Lower leg skin (tissue), 4 donors: ENCODE data around the gene ZFP91. TPM values are rescaled to one million over a fixed set of nuclear protein-coding genes. Genes with fewer than 3 reads are reported as not detected.

ENCODE experiments used
- DNase-seq, 2 donors: peaks; one replicate each; pipeline ENCODE4 v3.0.0-alpha.2; 2019; ENCODE audit warnings: low spot score in 2 of 2
- H3K4me3 ChIP-seq: fragments of 200-600 bp; sonication (generic); 2 replicates; pipeline ENCODE4 v1.5.1; 2017; ENCODE audit warnings: mild to moderate bottlenecking, low read depth; ENCODE audit not compliant: poor library complexity, severe bottlenecking
- POLR2A ChIP-seq, 2 donors: fragments of 450-650 bp; IDR thresholded peaks; one replicate each; pipeline ENCODE4 v1.6.1; 2016 to 2017; ENCODE audit warnings: antibody characterized with exemption in 2 of 2, mild to moderate bottlenecking in 1 of 2, moderate library complexity in 1 of 2
- WGBS, 2 donors: methylation state at CpG; one replicate each; pipeline ENCODE4 v1.1.5; 2018; 5-methylcytosine and 5-hydroxymethylcytosine counted together
- intact Hi-C: fragments of 100-400 bp; cut with DNase I; formaldehyde crosslinking; loops from one replicate; pipeline ENCODE4 v1.15.0; 2023; ENCODE audit warnings: low total_unique reads
- total RNA-seq, 4 donors: library from RNA; depleted of rRNA; stranded (reverse); fragments of >200 nt; gene quantifications; one replicate each; pipeline ENCODE4 v1.1.0, GENCODE V29; 2016
- TF ChIP-seq, protein P1 (sequence below), 3 donors: fragments of 450-650 bp; IDR thresholded peaks; one replicate each; pipeline ENCODE4 v1.5.1; 2016; ENCODE audit warnings: antibody characterized with exemption in 3 of 3, mild to moderate bottlenecking in 3 of 3, moderate library complexity in 2 of 3

The ZFP91 gene
- total RNA-seq, 4 donors from 2014 or later: 46.4 to 58.4 (median 51.7) TPM

DNA sequence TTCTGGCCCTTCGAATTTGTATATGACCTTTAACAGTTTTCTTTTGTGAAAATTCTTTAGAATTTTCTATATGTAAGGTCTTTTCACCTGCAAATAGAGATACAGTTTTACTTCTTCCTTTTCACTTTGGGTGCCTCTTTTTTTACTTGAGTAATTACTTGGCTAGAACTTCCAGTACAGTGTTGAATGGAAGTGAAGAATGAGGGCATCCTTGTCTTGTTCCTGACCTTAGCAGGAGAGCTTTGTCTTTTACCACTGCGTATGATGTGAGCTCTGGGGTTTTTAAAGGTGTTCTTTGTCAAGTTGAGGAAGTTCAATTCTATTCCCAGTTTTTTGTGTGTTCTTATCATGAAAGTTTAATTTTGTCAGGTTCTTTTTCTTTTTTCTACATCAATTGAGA is 21.6 kb downstream of the ZFP91 start:
- TF ChIP-seq POLR2A (IDR thresholded peaks at IDR 0.05): no peak
- TF ChIP-seq, protein P1, sequence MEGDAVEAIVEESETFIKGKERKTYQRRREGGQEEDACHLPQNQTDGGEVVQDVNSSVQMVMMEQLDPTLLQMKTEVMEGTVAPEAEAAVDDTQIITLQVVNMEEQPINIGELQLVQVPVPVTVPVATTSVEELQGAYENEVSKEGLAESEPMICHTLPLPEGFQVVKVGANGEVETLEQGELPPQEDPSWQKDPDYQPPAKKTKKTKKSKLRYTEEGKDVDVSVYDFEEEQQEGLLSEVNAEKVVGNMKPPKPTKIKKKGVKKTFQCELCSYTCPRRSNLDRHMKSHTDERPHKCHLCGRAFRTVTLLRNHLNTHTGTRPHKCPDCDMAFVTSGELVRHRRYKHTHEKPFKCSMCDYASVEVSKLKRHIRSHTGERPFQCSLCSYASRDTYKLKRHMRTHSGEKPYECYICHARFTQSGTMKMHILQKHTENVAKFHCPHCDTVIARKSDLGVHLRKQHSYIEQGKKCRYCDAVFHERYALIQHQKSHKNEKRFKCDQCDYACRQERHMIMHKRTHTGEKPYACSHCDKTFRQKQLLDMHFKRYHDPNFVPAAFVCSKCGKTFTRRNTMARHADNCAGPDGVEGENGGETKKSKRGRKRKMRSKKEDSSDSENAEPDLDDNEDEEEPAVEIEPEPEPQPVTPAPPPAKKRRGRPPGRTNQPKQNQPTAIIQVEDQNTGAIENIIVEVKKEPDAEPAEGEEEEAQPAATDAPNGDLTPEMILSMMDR (IDR thresholded peaks at IDR 0.05): no peak
- 89 to 96% methylated on average over 2 of the region's 2 CpGs for WGBS, 2 donors
- no peak overlapping the region for H3K4me3 ChIP-seq
- no peak for DNase-seq
- intact Hi-C loops: no loop called here

GRCh38 chr11:58606930-58607714 is 28.3 kb downstream of the ZFP91 start:
- TF ChIP-seq POLR2A (IDR thresholded peaks at IDR 0.05): no peak
- TF ChIP-seq, protein P1 (IDR thresholded peaks at IDR 0.05): no peak
- no peak for DNase-seq
- intact Hi-C loops: no loop called here
- H3K4me3 ChIP-seq: no peak overlapping the region
- WGBS, 2 donors: 85 to 90% methylated on average over 4 of the region's 4 CpGs

- TF ChIP-seq POLR2A (IDR thresholded peaks at IDR 0.05): no peak
- TF ChIP-seq, protein P1 (IDR thresholded peaks at IDR 0.05): no peak
- intact Hi-C loops: no loop called here
- no peak overlapping the region for H3K4me3 ChIP-seq
- DNase-seq: no peak
- WGBS, 2 donors: 94 to 95% methylated on average over 5 of the region's 5 CpGs
These were observed 29.5 kb downstream of the ZFP91 start for GRCh38 chr11:58608331-58608730.

DNA sequence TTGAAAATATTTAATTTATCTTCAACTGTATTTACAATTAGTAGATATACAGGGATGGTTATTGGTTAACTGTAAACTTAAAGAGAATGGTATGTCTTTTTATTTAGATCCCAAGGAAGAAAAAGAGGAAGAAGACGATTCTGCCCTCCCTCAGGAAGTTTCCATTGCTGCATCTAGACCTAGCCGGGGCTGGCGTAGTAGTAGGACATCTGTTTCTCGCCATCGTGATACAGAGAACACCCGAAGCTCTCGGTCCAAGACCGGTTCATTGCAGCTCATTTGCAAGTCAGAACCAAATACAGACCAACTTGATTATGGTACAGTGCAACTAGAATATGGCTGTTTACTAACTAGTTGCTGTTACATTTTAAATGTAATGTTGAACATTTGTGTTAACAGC is 30.9 kb downstream of the ZFP91 start:
- DNase-seq: no peak
- no peak for TF ChIP-seq POLR2A (IDR thresholded peaks at IDR 0.05)
- TF ChIP-seq, protein P1 (IDR thresholded peaks at IDR 0.05): no peak
- H3K4me3 ChIP-seq: no peak overlapping the region
- 72 to 87% methylated on average over 8 of the region's 8 CpGs for WGBS, 2 donors
- intact Hi-C loops: no loop called here

GRCh38 chr11:58613228-58613627 is 34.4 kb downstream of the ZFP91 start:
- intact Hi-C loops: no loop called here
- no peak for DNase-seq
- H3K4me3 ChIP-seq: no peak overlapping the region
- WGBS, 2 donors: 95 to 99% methylated on average over 2 of the region's 2 CpGs
- TF ChIP-seq, protein P1 (IDR thresholded peaks at IDR 0.05): no peak

DNA sequence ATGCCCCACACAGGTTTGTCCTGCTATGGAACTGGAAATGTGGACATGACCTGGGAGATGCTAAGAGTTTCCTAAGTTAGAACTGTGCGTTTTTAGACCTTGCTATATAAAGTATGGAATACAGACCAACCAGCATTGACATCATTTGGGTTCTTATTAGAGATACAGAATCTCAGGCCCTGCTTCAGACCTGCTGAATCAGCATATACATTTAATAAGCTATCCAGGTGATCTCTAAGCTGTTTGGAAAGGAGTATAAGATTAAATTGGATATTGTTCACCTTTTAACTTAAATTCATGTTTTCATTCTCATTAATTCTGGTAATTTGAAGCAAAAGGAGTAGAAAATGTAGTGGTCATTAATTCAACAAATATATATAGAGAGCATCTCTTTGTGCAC is 36.7 kb downstream of the ZFP91 start:
- H3K4me3 ChIP-seq: no peak overlapping the region
- intact Hi-C loops: no loop called here
- DNase-seq: no peak
- TF ChIP-seq POLR2A (IDR thresholded peaks at IDR 0.05): no peak
- TF ChIP-seq, protein P1 (IDR thresholded peaks at IDR 0.05): no peak
- WGBS, 2 donors: 86 to 93% methylated on average over 1 of the region's 1 CpG
